ENCODE measurements around the gene TMEM213.
A peak's percentile ranks its signal among the peaks of the same experiment; 100 is the strongest.
"Not testable (repeated sequence)": the region's sequence is repeated elsewhere in the genome, so short reads cannot be mapped to it uniquely, and the experiment has no call there.

TMEM213 gene

DNA sequence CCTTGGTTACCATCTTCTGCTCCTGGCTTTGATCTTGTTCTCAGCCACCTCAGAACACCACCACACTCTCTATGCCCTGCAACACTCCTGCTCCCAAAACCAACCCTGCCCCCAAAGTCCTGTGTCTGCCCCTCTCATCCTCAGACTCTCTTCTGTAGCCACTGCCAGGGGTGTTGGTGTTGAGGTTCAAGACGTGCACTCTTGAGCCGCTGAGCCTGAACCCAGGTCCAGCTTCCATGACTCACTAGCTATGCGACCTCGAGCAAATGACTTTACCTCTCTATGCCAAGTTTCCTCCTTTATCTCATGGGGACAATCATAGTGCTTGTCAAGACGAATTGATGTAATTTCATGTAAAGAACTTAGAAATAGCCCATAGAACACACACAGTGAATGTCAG, 1.0 kb downstream of the TMEM213 start:
- no peak for DNase-seq

DNA sequence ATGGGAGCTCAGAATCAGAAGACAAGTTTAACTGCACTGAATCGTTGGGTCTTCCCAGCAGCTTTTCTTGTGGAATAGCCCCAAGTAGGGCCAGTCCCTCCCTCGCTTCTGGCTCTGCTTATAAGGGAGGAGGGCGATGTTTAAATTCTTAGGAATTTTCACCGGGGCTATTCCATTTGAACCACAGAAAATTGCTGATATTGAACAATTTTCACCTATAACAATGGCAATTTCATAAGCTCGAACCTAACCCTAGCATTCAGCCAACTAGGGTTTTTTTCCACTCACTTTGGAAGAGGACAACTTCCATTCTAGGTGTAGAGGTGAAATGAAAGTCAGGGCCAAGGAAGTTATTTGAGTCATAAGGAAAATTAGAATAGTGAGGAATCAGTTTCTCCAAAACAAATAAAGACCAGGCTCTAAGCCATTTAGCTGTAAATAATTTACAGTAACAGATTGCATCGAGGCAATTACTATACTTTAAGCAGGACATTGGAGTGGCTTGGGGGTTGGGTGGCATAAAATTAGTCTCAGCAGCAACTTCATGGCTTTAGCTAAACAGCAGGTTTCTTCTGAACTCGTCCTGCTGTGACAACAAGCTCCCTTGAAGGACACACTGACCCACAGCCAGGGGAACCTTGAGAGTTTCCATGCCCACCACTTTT, 1.7 kb downstream of the TMEM213 start:
- no peak for DNase-seq

DNA sequence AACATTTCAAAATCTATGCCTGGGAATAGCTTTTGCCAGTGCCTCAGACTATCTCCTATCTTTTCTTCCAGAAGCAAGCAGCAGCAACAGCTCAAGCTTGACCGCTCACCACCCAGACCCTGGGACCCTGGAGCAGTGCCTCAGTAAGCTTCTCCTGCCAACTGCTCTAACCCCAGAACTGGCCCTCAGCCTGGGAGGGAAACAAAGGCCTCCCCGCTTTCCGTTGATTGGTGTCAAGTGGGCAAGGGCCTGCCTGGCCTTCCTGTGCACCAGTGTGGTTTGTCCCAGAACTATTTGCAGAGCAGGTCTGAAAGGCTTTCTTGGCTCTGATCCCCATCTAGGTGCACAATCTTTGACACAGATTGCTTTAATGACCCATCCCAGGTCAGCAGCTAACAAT, 3.5 kb downstream of the TMEM213 start:
- no peak for DNase-seq

DNA sequence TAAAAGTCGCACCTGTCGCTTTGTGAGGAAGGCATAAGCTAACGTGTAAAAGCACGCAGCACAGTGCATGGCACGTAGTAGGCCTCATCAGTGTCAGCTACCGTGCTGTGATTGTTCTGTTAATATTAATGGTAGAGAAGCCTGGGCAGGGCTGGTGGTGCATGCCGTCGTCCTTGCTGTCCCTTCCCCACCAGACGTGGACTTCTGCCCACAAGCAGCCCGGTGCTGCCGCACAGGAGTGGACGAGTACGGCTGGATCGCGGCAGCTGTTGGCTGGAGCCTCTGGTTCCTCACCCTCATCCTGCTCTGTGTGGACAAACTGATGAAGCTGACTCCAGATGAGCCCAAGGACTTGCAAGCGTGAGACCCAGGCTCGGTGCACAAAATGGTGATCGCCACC, 4.9 kb downstream of the TMEM213 start:
- no peak for DNase-seq

DNA sequence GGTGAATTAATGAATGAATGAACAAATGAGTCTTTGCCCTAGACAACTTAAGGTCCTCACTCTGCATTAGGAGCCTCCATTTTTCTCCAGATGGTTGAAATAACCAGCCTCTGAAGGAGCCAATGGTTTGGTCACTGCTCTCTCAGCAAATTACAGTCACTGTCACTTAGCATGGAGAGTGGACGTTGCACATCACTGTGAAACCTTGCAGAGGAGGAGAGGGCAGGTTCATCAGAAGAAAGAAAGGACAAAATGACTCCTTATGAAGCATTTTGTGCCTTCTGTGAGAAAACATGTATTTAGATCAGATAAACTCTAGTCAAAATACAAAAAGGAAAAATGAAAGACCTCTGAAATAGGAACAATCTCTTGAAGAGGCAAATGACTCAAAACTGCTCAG, 6.8 kb downstream of the TMEM213 start:
- DNase-seq = no peak

DNA sequence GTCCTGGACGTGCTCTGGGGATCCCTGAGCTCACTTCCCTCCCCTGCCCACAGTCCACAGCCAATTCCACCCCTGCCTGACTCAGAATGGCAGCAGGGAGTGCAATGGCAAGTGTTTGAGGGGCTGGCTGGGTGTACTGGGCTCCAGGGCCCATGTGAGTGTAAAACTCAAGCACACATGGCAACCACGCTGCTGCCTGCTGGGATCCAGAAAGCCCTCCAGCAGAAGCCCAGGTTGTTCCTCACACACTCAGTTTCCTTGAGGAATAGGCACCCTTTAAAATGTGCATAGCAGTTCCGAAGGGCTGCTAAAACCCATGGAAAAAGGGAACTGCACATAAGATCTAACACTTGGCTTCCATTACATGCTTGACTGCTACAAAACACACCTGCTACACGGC, 11.6 kb downstream of the TMEM213 start:
- DNase-seq = no peak

DNA sequence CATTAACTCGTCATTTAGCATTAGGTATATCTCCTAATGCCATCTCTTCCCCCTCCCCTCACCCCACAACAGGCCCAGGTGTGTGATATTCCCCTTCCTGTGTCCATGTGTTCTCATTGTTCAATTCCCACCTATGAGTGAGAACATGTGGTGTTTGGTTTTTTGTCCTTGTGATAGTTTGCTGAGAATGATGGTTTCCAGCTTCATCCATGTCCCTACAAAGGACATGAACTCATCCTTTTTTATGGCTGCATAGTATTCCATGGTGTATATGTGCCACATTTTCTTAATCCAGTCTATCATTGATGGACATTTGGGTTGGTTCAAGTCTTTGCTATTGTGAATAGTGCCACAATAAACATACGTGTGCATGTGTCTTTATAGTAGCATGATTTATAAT, 13.5 kb downstream of the TMEM213 start:
- DNase-seq = not testable (repeated sequence)

DNA sequence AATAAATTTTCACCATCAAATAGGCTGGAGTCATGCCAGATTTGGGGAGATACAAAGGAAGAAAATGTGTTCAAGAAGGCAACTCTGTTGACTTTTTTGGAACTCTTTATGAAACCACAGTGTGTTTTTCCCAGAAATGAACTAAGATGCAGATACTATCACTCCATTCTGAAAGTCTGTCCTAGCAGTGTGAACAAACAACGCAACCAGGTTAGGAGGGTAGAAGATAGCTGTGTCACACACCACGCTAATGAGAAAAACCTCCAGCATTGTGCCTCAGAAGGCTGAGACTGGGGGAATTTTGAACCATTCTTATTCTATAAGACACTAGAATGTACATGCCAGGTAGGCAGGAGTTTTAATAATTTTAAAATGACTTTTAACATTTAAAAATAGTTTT, 16.2 kb downstream of the TMEM213 start:
- DNase-seq = no peak

DNA sequence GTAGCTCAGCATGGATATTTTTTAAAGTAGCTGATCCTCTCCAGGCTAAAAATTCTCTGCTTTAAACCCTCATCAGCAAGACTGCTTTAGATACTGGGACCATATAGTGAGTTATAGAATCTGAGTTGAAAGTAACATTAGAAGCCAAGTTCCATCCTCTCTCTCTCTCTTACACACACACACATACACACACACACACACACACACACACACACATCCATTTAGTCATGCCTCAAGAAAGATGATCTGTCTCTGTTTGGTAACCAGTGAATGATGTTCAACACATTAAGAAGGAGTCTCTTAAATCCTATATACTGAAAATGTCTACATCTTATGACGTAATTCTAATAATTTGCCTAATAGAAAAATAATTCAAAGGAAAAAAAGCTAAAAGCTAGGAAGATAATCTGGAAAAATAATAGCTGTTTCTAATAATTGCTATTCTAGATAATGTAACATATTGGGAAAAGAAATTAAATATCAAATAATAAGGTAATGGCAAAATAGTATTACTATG, 17.1 kb downstream of the TMEM213 start:
- DNase-seq = no peak

DNA sequence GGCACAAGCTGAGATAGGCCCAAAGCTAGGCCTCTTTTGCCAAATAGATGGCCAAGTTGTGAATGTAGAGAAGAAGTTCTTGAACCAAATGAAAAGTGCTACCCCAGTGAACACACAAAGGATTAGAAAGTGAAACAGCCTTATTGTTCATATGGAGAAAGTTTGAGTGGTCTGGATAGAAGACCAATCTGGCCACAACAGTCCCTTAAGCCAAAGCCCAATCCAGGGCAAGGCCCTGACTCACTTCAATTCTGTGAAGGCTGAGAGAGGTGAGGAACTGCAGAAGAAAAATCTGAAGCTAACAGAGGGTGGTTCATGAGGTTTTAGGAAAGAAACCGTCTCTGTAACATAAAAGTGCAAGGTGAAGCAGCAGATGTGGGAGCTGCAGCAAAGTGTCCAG, 18.9 kb downstream of the TMEM213 start:
- DNase-seq = no peak

DNA sequence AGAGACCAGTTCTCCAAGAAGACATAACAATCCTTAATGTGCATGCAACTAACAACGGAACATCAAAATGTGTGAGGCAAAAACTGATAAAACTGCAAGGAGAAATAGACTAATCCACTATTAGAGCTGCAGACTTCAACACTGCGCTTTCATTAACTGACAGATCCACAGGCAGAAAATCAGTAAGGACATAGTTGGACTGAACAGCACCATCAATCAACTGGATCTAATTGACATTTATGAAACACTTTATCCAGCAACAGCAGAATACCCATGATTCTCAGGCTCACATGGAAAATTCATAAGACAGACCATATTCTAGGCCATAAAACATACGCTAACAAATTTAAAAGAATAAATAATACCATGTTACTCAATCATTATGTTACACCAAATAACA, 21.8 kb downstream of the TMEM213 start:
- DNase-seq = no peak

DNA sequence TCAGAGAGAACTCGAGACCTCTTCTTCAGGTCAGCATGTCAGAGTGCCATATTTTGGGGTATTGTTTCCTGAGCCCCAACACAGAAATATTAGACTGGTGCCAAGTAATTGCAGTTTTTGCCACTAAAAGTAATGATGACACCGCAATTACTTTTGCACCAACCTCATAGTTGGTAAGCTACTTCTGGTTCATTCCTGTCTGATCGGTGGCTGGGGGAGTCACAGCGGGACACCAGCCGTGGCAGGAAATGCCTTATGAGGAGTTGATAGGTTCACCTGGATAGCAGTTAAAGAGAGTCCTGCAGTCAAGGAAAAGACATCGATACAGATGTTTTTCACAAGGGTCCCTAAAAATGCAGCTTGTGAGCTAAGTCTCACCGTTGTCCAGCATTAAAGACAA, 24.1 kb downstream of the TMEM213 start:
- no peak for DNase-seq

DNA sequence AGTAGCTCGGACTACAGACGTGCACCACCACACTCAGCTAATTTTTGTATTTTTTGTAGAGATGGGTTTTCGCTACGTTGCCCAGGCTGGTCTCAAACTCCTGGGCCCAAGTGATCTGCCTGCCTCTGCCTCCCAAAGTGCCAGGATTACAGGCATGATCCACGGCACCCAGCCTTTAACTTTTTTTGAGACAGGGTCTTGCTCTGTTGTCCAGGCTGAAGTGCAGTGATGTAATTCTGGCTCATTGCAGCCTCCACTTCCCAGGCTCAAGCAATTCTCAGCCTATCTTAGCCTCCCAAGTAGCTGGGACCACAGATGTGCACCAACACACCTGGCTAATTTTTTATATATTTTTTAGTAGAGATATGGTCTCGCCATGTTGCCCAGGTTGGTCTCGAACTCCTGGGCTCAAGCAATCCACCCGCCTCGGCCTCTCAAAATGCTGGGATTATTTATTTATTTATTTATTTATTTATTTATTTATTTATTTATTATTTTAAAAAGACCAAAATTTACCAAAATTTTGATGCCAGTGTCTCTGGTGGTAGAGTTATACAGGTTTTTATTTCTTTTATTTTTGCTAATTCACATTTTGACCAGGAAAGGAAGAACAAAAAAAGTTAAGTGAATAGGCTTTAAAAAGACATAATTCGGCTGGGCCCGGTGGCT, 25.2 kb downstream of the TMEM213 start:
- no peak for DNase-seq

DNA sequence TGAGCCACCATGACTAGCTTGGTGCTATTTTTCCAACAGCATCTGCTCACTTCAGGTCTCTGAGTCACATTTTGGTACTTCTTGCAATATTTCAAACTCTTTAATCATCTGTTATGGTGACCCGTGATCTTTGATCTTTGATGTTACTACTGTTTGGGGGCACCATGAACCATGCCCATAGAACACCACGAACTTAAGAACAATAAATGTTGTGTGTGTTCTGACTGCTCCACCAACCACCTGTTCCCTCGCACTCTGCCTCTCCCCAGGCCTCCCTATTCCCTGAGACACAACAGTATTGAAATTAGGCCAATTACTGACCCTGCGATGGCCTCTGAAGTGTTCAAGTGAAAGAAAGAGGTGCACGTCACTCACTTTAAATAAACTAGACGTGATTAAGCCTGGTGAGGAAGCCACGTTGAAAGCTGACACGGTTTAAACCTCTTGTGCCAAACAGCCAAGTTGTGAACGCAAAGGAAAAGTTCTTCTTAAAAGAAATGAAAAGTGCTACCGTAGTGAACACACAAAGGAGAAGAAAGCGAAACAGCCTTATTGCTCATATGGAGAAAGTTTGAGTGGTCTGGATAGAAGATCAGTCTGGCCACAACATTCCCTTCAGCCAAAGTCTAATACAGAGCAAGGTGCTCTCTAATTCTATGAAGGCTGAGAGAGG, 27.4 kb downstream of the TMEM213 start:
- DNase-seq = no peak

DNA sequence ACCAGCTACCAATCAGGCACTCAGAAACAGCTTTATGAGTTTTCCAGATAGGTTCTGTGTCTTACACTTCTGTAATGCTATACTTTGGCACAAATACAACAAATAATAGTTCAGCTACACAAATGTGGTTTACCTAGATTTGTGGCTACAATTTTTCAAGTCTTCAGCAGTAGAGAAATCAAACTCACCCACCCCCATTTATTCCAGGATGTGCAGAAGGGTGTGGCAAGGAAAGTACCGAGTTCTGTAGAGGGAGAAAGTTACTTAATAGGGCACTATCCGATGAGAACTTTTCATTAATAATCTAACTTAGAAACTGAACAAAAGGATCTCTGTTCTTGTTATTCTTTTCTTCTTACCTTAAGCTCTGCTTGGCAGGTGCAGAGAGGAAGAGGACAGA, 30.5 kb downstream of the TMEM213 start:
- DNase-seq = no peak

DNA sequence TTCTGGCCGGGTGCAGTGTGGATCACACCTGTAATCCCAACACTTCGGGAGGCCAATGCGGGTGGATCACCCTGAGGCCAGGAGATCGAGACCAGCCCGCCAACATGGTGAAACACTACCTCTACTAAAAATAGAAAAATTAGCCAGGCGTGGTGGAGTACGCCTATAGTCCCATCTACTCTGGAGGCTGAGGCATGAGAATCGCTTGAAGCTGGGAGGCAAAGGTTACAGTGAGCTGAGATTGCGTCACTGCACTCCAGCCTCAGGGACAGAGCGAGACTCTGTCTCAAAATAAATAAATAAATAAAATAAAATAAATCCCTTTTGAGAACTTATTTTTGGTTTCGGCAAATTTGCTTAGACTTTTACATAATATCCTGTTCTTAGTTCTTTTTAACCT, 31.5 kb downstream of the TMEM213 start:
- no peak for DNase-seq

DNA sequence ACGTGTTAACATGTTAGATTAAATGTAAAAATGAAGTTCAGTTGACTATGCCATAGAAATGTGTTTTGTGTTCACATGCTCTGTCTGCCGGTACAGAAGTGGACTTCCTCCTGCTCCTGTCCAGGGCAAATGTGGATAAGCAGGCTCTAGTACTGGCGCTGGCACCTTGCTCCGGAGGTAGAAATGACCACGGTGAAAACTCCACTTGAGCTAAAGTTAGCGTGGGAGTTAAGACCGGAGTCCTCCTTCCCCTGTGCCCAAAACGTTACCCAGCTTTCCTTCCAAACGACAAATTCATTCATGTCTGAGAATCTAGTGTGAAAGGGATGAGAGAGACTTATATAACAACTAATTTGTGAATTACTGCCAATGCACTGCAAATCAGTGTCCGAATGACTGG, 35.2 kb downstream of the TMEM213 start:
- no peak for DNase-seq

DNA sequence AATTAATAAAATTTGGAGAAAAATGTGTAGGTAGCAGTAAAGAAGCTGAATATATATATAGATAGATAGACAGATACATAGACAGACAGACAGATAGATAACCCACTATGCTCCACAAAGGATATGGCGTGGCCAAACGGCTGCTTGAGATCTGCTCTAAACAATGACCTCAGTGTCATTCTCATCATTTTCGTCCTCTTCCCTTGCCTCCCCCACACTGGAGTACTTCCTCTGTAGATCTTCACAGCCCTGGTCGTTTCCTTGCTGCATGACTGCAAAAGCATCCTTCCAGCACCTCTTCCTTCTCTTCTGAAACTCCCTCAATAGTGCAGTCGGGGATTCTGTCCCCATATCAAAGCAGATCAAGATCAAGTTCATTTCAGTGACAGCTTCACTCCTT, 35.8 kb downstream of the TMEM213 start:
- DNase-seq = no peak

DNA sequence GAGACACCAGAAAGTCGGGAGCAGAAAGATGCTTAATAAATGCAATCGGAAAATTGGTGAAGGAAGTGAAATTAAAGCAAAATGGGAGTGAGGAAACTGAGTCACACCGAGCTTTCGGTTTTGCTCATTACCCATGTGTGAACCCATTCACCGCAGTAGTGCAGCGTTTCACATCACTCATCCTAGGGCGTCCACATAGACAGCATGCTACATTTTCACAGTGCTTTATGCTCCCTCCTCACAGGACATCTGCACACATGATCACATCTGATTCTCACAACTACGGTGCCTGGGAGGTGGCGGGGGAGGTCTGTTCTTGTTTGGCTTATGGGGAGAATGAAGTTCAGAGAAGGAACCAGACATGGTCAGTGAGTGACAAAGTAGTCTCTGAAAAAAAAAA, 36.8 kb downstream of the TMEM213 start:
- DNase-seq = no peak

DNA sequence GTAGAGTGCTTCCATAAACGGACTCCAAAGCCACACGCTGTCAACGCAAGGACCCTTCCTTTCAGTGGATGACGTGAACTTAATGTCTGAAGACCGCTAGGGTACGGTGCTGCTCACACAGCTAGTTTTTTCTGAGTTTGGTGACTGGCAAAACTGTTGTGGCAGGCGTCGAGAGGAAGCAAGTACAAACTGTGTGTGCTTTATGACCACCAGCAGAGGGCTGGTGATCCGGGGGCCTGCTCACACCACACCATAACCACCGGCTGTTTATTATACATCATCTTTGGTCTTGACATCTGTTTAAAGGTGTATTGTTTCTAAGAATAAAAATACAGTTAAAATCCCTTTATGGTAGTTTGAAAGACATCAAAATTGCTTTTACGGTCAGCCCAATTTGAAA, 37.3 kb downstream of the TMEM213 start:
- DNase-seq = no peak

DNA sequence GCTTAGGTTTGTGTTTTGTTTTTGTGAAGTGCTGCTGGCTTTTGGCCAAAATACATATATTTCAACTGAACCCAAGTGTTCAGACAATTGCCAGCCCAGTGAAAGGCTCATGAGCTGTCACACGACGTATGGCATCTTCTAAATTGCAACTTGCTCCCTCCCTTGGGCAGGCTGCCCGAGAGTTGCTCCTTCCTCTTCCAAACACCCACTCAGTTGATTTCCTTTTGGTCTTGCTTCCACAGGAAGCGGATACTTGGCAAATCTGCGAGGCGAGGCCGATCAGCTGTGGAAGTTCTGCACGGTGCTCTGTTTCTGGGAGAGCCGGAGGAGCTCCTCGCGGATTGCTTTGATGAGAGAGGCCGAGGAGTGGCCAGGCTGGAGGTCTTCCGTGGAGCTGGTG, 39.8 kb downstream of the TMEM213 start:
- DNase-seq = no peak

DNA sequence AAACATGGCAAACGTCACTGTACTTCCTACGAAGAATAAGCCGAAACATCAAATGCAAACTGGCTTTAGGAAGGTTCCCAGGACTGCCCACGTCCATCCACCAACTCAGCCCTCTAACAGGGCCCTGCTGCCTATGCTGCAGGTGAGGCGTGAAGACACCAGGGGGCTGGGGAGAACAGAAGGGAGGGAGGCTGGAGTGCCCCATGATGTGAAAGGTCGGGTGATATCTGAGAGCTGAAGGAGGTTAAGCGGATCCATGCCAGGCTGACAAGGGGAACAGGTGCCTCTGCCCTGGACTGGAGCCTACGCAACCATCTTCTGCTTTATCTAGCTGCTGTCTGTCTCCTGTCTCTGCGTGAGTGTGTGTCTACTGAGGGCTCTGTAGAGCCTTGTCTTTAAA, 40.4 kb downstream of the TMEM213 start:
- DNase-seq = no peak

DNA sequence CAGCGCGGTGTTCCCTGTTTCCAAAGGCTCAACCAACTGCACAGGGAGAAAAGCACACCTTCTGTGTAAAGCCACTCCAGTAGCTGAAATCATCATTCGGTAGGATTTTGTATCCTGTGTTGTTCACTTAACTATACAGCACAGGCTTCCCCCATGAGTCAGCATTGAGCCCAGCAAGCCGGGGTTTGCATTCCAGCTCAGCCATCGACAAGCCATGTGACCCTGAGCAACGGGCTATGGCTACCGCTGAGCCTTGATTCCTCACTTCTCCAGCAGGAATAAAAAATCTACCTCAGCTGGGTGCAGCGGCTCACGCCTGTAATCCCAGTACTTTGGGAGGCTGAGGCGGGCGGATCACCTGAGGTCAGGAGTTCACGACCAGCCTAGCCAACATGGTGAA, 44.3 kb downstream of the TMEM213 start:
- DNase-seq = peak; percentile 79

All from fibroblast of skin of abdomen (primary cell).